ENCODE data around the gene REG3A. TPM values are rescaled to one million over a fixed set of nuclear protein-coding genes. Genes with fewer than 3 reads are reported as not detected.

The REG3A gene
- total RNA-seq, 1 donor from 2014 or later: not detected

DNA sequence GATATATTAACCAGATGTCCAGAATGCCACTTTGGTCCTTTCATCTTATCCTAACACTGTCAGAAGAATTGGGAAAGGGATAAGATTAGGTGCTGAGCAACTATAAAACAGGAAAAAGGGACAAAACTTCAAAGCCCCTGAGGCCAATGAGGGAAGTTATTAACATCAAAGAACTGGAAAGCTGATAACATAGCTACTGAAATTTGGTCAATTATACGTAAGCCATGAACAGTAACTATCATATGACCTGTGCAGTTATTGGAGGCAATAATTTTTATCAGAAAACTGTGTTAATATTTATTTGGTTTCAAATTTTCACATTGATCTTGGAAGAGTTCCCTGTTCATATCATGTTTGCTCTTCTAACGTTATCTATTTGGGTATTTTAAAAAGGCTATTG lies 2.6 kb upstream of the REG3A start:
- Histone ChIP-seq H3K27me3 (no peaks in the 10 kb centered on the region), H3K4me3 (no peak overlapping the region), H2AFZ (replicated peaks) (no peak overlapping the region), H3K27ac (no peak overlapping the region), H4K20me1 (ENCODE audit: low read depth) (no peaks in the 10 kb centered on the region), H3K79me2 (ENCODE audit: low read depth) (no peaks in the 10 kb centered on the region), H3K36me3 (no peaks in the 10 kb centered on the region), H3K4me2 (no peak overlapping the region), H3K9me3 (ENCODE audit: low read depth) (no peaks in the 10 kb centered on the region), H3F3A (ENCODE audit: low read depth) (no peaks in the 10 kb centered on the region), H3K9ac (no peak overlapping the region), H3K4me1 (no peaks in the 10 kb centered on the region)
- Mint-ChIP-seq H3K9me3 (peaks cover 2% of the 10 kb centered on the region), H3K4me1 (peaks cover 4% of the 10 kb centered on the region), H3K27ac (no peak overlapping the region), H3K36me3 (no peaks in the 10 kb centered on the region), H3K27me3 (ENCODE audit: insufficient read depth, low read depth) (no peaks in the 10 kb centered on the region), H3K4me3 (no peak overlapping the region)
- DNase-seq (ENCODE audit: low spot score): no peak
- TF ChIP-seq EZH2 (IDR thresholded peaks at IDR 0.05) (no peak), EZH2phosphoT487 (IDR thresholded peaks at IDR 0.05) (no peak)
- TF ChIP-seq, protein P1, sequence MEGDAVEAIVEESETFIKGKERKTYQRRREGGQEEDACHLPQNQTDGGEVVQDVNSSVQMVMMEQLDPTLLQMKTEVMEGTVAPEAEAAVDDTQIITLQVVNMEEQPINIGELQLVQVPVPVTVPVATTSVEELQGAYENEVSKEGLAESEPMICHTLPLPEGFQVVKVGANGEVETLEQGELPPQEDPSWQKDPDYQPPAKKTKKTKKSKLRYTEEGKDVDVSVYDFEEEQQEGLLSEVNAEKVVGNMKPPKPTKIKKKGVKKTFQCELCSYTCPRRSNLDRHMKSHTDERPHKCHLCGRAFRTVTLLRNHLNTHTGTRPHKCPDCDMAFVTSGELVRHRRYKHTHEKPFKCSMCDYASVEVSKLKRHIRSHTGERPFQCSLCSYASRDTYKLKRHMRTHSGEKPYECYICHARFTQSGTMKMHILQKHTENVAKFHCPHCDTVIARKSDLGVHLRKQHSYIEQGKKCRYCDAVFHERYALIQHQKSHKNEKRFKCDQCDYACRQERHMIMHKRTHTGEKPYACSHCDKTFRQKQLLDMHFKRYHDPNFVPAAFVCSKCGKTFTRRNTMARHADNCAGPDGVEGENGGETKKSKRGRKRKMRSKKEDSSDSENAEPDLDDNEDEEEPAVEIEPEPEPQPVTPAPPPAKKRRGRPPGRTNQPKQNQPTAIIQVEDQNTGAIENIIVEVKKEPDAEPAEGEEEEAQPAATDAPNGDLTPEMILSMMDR (IDR thresholded peaks at IDR 0.05): no peak

DNA sequence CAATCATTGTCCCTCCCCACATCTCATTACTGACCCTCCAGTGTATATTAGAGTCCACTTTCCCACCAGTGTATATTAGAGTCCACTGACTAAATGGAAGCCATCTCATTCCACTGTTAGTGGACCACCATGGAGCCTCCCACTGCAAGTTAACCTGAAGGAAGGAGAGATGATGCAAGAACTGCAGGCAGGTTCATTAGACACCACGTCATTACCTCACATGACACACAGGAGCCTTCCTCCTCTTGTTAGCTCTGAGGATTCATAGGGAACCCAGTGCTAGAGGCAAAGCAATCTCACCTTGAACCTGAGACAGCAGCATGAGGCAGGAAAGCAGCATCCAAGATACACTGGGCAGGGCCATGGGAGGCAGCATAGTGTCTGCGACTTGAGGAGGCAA lies 523 bp downstream of the REG3A start:
- H3K4me3 ChIP-seq: no peak overlapping the region
- H3K4me3 Mint-ChIP-seq: no peak overlapping the region
- H2AFZ ChIP-seq (replicated peaks): no peak overlapping the region
- no peak overlapping the region for H3K4me2 ChIP-seq
- no peak overlapping the region for H3K27ac ChIP-seq
- no peak overlapping the region for H3K27ac Mint-ChIP-seq
- H3K4me1 ChIP-seq: no peaks in the 10 kb centered on the region
- no peak for DNase-seq (ENCODE audit: low spot score)
- H3K79me2 ChIP-seq (ENCODE audit: low read depth): no peaks in the 10 kb centered on the region
- no peaks in the 10 kb centered on the region for H3K36me3 Mint-ChIP-seq
- peaks cover 2% of the 10 kb centered on the region for H3K9me3 Mint-ChIP-seq
- H3K27me3 ChIP-seq: no peaks in the 10 kb centered on the region
- no peaks in the 10 kb centered on the region for H3K9me3 ChIP-seq (ENCODE audit: low read depth)
- no peaks in the 10 kb centered on the region for H3F3A ChIP-seq (ENCODE audit: low read depth)
- peaks cover 4% of the 10 kb centered on the region for H3K4me1 Mint-ChIP-seq
- H4K20me1 ChIP-seq (ENCODE audit: low read depth): no peaks in the 10 kb centered on the region
- H3K36me3 ChIP-seq: no peaks in the 10 kb centered on the region
- H3K9ac ChIP-seq: no peak overlapping the region
- no peaks in the 10 kb centered on the region for H3K27me3 Mint-ChIP-seq (ENCODE audit: insufficient read depth, low read depth)
- TF ChIP-seq EZH2 (IDR thresholded peaks at IDR 0.05): no peak

DNA sequence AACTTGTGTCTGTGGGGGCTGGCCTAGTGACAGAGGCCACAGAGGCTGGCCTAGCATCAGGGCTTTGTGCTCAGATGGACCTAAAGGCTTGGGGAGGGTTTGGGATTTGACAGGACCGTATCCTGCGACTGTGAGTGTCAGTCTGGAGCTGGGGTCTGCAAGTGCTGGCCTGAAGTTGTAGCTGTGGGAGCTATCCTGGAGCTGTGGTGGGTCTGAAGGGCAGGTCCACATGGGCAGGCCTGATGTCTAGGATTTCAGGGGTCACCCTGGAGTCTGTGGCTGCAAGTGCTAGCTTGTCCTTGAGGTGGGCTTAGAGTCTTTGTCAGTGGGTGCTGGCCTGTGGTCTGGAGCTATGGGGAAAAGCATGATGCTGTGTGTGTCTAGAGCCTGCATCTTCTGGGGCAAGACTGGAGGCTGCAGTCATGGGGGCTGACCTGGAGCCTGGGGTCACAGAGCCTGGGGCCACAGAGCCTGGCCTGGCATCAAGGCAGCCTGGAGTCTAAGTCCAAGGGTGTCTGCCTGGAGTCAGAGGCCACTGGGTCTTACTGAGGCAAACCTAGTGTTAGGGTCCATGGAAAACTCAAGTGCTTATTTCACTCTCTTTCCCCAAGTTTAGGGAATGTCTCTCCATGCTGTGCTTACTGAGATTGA lies 3.6 kb downstream of the REG3A start:
- no peaks in the 10 kb centered on the region for H3K27me3 ChIP-seq
- H3K4me1 ChIP-seq: no peaks in the 10 kb centered on the region
- H3K4me2 ChIP-seq: no peak overlapping the region
- peaks cover 2% of the 10 kb centered on the region for H3K9me3 Mint-ChIP-seq
- no peak overlapping the region for H3K27ac Mint-ChIP-seq
- no peak overlapping the region for H3K4me3 Mint-ChIP-seq
- no peak overlapping the region for H3K4me3 ChIP-seq
- no peaks in the 10 kb centered on the region for H3K4me1 Mint-ChIP-seq
- no peak overlapping the region for H3K9ac ChIP-seq
- H4K20me1 ChIP-seq (ENCODE audit: low read depth): no peaks in the 10 kb centered on the region
- H3K36me3 Mint-ChIP-seq: no peaks in the 10 kb centered on the region
- no peaks in the 10 kb centered on the region for H3F3A ChIP-seq (ENCODE audit: low read depth)
- H2AFZ ChIP-seq (replicated peaks): no peak overlapping the region
- H3K36me3 ChIP-seq: no peaks in the 10 kb centered on the region
- H3K79me2 ChIP-seq (ENCODE audit: low read depth): no peaks in the 10 kb centered on the region
- DNase-seq (ENCODE audit: low spot score): no peak
- no peaks in the 10 kb centered on the region for H3K9me3 ChIP-seq (ENCODE audit: low read depth)
- no peak overlapping the region for H3K27ac ChIP-seq
- no peaks in the 10 kb centered on the region for H3K27me3 Mint-ChIP-seq (ENCODE audit: insufficient read depth, low read depth)
- TF ChIP-seq EZH2phosphoT487 (IDR thresholded peaks at IDR 0.05) (no peak), EZH2 (IDR thresholded peaks at IDR 0.05) (no peak)
- TF ChIP-seq, protein P1 (IDR thresholded peaks at IDR 0.05): no peak

DNA sequence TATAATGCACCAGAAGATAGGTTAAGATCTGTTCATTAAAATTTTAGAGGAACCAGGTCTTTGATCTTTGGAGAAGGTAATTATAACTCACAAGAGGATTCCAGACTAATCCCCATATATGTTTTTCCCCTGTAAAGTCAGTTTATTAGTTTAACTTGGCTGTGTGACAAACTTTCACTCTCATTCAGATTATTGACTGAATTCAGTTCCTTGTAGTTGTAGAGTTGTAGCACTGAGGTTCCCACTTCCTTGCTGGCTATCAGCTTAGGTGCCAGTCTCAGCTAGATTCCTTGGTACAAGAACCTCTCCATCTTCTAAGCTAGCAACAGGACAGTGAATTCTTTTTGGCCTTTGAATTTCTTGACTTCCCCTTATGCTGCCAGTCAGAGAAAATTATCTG lies 20.1 kb downstream of the REG3A start:
- Histone ChIP-seq H3K9me3 (ENCODE audit: low read depth) (no peaks in the 10 kb centered on the region), H3F3A (ENCODE audit: low read depth) (no peaks in the 10 kb centered on the region), H2AFZ (replicated peaks) (no peak overlapping the region), H3K9ac (no peak overlapping the region), H3K4me3 (no peak overlapping the region), H4K20me1 (ENCODE audit: low read depth) (no peaks in the 10 kb centered on the region), H3K36me3 (no peaks in the 10 kb centered on the region), H3K27ac (no peak overlapping the region), H3K4me2 (no peak overlapping the region), H3K79me2 (ENCODE audit: low read depth) (no peaks in the 10 kb centered on the region), H3K4me1 (no peaks in the 10 kb centered on the region), H3K27me3 (no peaks in the 10 kb centered on the region)
- H3K9me3 Mint-ChIP-seq: no peaks in the 10 kb centered on the region
- TF ChIP-seq EZH2 (IDR thresholded peaks at IDR 0.05) (no peak), EZH2phosphoT487 (IDR thresholded peaks at IDR 0.05) (no peak)
- TF ChIP-seq, protein P1 (IDR thresholded peaks at IDR 0.05): no peak
- peaks cover 4% of the 10 kb centered on the region for H3K27me3 Mint-ChIP-seq (ENCODE audit: insufficient read depth, low read depth)
- no peaks in the 10 kb centered on the region for H3K36me3 Mint-ChIP-seq
- H3K27ac Mint-ChIP-seq: peak overlapping the region; percentile 19
- H3K4me3 Mint-ChIP-seq: no peak overlapping the region
- DNase-seq (ENCODE audit: low spot score): no peak
- peaks cover 8% of the 10 kb centered on the region for H3K4me1 Mint-ChIP-seq
